Stomach (tissue), 9 donors: ENCODE measurements around the gene ALDH7A1. TPM values are rescaled to one million over a fixed set of nuclear protein-coding genes. Genes with fewer than 3 reads are reported as not detected.

Experiments
- DNase-seq, 2 donors: peaks; one replicate each; pipeline versions ENCODE4 v3.0.0 to v3.0.0-alpha.2; 2013 to 2019
- H3K27ac ChIP-seq, 5 donors: fragments of 200-600 bp in 4 of 5; sonication (generic) in 4 of 5; one replicate each; pipeline ENCODE4 v1.5.1; 2013 to 2019; ENCODE audit warnings: mild to moderate bottlenecking in 1 of 5, moderate library complexity in 1 of 5
- H3K27me3 ChIP-seq, 3 donors: fragments of 200-600 bp; sonication (generic); one replicate each; pipeline ENCODE4 v1.5.1; 2017 to 2019; ENCODE audit warnings: mixed run types in 1 of 3
- H3K36me3 ChIP-seq, 4 donors: fragments of 200-600 bp; sonication (generic); 1 replicate in 3 of 4; 2 replicates in 1 of 4; pipeline ENCODE4 v1.5.1; 2016 to 2019
- H3K4me1 ChIP-seq, 4 donors: fragments of 200-600 bp; sonication (generic); one replicate each; pipeline ENCODE4 v1.5.1; 2016 to 2019
- H3K4me3 ChIP-seq, 4 donors: fragments of 200-600 bp; sonication (generic) in 3 of 4; one replicate each; pipeline ENCODE4 v1.5.1; 2016 to 2019; ENCODE audit warnings: mild to moderate bottlenecking in 1 of 4
- H3K9me3 ChIP-seq, 4 donors: fragments of 200-600 bp; sonication (generic); one replicate each; pipeline ENCODE4 v1.5.1; 2016 to 2019
- EP300 ChIP-seq: sonication (generic); formaldehyde crosslinking; IDR thresholded peaks from one replicate; pipeline ENCODE4 v1.6.1; 2017; ENCODE audit warnings: antibody characterized with exemption
- POLR2A ChIP-seq, 4 donors: fragments of 450-650 bp; IDR thresholded peaks; one replicate each; pipeline ENCODE4 v1.6.1; 2016; ENCODE audit warnings: antibody characterized with exemption in 4 of 4, control low read depth in 2 of 4, mild to moderate bottlenecking in 1 of 4, moderate library complexity in 1 of 4
- POLR2AphosphoS5 ChIP-seq, 3 donors: sonication (generic); formaldehyde crosslinking; IDR thresholded peaks; one replicate each; pipeline ENCODE4 v1.6.1; 2016; ENCODE audit warnings: antibody characterized with exemption in 3 of 3
- WGBS, 5 donors: extraction: QIAGEN DNeasy Blood & Tissue Kit in 3 of 5; methylation state at CpG; one replicate each; pipeline versions ENCODE4 v1.1.5 to v1.1.7; 2013 to 2018; 5-methylcytosine and 5-hydroxymethylcytosine counted together
- intact Hi-C: fragments of 100-400 bp; cut with DNase I; formaldehyde crosslinking; loops from one replicate; pipeline ENCODE4 v1.15.1; 2023; ENCODE audit warnings: low total_unique reads
- polyA plus RNA-seq, 3 donors: library from polyadenylated mRNA; stranded (reverse); fragments of 200-250 nt; gene quantifications; one replicate each; pipeline ENCODE4 v1.2.3, GENCODE V29; 2013
- total RNA-seq, 5 donors: library from RNA; depleted of rRNA; stranded (reverse); fragments of >200 nt; gene quantifications; one replicate each; pipeline versions ENCODE4 v1.1.0 to v1.2.3, GENCODE V29; 2014 to 2016
- TF ChIP-seq, protein P1 (sequence below), 7 experiments: fragments of 450-650 bp in 4 of 7; fragments of 200-600 bp in 3 of 7; sonication (generic) in 3 of 7; IDR thresholded peaks; one replicate each; pipeline ENCODE4 v1.5.1; 2016 to 2019; ENCODE audit warnings: antibody characterized with exemption in 7 of 7, control low read depth in 2 of 7, mild to moderate bottlenecking in 1 of 7
- donor health status: healthy with polysubstance abuse.
- donor health status: Bipolar disorder and iron deficiency.
- donor health status: healthy.

ALDH7A1 gene
- total and polyA plus RNA-seq, 8 donors = 4.9 to 55.6 (median 32.6) TPM

DNA sequence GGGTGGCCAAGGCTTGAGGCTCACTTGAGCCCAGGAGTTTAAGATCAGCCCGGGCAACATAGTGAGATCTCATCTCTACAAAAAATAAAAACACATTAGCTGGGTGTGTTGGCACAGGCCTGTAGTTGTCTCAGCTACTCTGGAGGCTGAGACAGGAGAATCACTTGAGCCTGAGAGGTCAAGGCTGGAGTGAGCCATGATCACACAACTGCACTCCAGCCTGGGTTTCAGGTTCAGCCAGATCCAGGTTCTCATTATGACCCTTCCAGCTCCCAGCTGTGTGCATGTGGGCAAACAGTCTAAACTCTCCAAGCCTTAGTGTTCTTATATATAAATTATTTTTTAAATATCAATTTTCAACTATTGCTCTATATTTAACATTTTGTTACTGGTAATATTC, 67.9 kb downstream of the ALDH7A1 start:
- peak overlapping the region in 1 of 5 donors; percentile 65 for H3K27ac ChIP-seq
- WGBS, 5 donors = 89 to 97% (median 95%) methylated on average over 1 of the region's 1 CpG

DNA sequence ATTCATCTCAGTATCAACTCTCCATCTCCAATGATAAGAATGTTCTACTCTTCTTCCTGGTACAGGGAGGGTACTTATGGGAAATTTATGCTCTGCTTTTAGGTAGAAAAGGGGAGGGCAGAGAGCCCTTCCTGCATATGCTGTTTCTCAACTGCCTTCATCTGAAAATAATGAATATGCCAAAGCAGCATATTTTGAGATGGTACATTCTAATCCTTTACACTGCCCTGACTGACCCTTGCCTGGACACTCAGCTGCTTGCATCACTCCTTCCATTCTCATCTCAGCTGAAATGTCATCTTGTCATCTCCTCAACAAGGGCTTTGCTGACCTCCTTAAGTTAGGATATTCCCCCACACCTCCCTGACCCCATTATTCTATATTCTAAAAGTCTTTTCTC, 68.5 kb downstream of the ALDH7A1 start:
- no peak for DNase-seq
- no peak overlapping the region for H3K4me3 ChIP-seq
- no peaks in the 10 kb centered on the region for H3K36me3 ChIP-seq
- intact Hi-C loops = no loop called here
- TF ChIP-seq POLR2A (IDR thresholded peaks at IDR 0.05) (no peak), EP300 (no peak), POLR2AphosphoS5 (IDR thresholded peaks at IDR 0.05) (no peak)
- TF ChIP-seq, protein P1, sequence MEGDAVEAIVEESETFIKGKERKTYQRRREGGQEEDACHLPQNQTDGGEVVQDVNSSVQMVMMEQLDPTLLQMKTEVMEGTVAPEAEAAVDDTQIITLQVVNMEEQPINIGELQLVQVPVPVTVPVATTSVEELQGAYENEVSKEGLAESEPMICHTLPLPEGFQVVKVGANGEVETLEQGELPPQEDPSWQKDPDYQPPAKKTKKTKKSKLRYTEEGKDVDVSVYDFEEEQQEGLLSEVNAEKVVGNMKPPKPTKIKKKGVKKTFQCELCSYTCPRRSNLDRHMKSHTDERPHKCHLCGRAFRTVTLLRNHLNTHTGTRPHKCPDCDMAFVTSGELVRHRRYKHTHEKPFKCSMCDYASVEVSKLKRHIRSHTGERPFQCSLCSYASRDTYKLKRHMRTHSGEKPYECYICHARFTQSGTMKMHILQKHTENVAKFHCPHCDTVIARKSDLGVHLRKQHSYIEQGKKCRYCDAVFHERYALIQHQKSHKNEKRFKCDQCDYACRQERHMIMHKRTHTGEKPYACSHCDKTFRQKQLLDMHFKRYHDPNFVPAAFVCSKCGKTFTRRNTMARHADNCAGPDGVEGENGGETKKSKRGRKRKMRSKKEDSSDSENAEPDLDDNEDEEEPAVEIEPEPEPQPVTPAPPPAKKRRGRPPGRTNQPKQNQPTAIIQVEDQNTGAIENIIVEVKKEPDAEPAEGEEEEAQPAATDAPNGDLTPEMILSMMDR (IDR thresholded peaks at IDR 0.05) = no peak
- no peaks in the 10 kb centered on the region for H3K27me3 ChIP-seq
- H3K4me1 ChIP-seq = peaks cover 0 to 27% (median 17%) of the 10 kb centered on the region in 4 donors
- peak overlapping the region in 3 of 5 donors; percentile 26 to 65 (median 57) for H3K27ac ChIP-seq
- H3K9me3 ChIP-seq = no peaks in the 10 kb centered on the region

More for the DNA sequence above, 67.9 kb downstream of the ALDH7A1 start:
- Histone ChIP-seq H3K27me3 (no peaks in the 10 kb centered on the region), H3K4me3 (no peak overlapping the region), H3K36me3 (no peaks in the 10 kb centered on the region), H3K9me3 (no peaks in the 10 kb centered on the region), H3K4me1 (peaks cover 4 to 34% (median 23%) of the 10 kb centered on the region in 4 donors)
- no peak for DNase-seq
- TF ChIP-seq, protein P1 (IDR thresholded peaks at IDR 0.05) = no peak
- intact Hi-C loops = no loop called here

DNA sequence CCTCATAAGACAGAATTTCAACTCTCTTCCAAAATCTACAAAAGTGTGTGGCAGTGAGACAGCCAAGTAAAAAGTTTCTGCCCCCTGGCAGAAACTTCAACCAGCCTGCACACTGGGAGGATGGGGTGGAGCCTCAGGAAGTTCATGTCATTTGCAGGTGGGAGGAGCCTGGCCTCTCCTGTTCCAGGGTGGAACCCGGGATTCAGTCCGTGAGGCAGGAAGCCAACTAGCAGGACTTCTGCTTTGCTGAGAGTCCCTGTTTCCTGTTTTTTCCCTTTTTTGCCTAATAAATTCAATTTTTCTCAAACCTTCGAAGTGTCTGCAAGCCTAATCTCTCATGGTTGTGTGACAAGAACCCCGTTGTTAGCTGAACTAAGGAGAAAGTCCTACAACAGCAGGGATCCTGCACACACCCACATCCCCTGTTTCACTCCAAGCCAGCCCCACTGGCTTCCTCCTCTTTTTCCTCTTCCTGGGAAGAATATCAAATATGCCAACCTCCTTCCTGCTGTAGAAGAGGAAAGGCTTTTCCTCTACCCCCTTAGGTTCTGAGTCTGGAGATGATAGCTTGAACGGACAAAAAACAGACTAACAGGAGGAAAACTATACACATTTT, 69.3 kb downstream of the ALDH7A1 start:
- H3K9me3 ChIP-seq = no peaks in the 10 kb centered on the region
- intact Hi-C loops = no loop called here
- H3K36me3 ChIP-seq = no peaks in the 10 kb centered on the region
- TF ChIP-seq EP300 (no peak), POLR2AphosphoS5 (IDR thresholded peaks at IDR 0.05) (peak in 1 of 3 donors; percentile 20)
- H3K27me3 ChIP-seq = no peaks in the 10 kb centered on the region
- peaks cover 0 to 27% (median 14%) of the 10 kb centered on the region in 4 donors for H3K4me1 ChIP-seq
- no peak overlapping the region for H3K4me3 ChIP-seq
- DNase-seq = peak; percentile 43 to 49
- 45 to 52% (median 47%) methylated on average over 5 of the region's 5 CpGs for WGBS, 5 donors
- H3K27ac ChIP-seq = peak overlapping the region in 4 of 5 donors; percentile 16 to 65 (median 42)

DNA sequence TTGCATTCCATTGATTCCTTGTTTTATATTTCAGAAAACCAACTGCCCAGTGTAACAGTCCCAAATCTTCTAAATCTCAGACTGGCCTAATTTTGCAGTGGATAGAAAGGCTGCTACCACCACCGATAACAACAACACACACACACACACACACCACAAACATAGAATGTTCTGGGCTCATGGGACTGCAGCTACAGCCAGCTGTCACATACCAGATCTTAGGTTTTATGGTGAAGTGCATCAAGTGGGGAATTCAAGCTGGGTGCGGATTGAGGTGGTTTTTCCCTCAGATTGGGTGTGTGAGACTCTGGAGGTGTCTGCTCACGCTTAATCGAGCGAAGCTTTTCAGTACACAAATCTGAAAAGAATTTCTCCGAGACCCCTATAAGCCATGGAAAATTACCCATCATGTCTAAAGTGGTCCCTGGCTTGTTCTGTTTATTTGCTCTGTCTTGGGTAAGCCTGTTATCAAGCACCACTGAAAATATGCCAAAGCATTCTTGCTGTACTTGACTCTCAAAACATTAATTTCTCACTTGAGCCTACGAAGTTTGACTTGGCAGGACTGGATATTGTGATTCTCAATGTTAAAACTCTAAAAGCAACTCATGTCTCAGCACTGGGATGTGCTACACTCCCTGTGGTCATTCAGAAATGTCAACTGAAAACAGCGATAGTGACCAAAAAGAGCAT, 71.1 kb downstream of the ALDH7A1 start:
- TF ChIP-seq EP300 = no peak
- TF ChIP-seq, protein P1 (IDR thresholded peaks at IDR 0.05) = no peak
- no peak for TF ChIP-seq POLR2A (IDR thresholded peaks at IDR 0.05)
- no peak for TF ChIP-seq POLR2AphosphoS5 (IDR thresholded peaks at IDR 0.05)
- no peak for DNase-seq
- Histone ChIP-seq H3K9me3 (no peaks in the 10 kb centered on the region), H3K27me3 (no peaks in the 10 kb centered on the region), H3K27ac (peak overlapping the region in 3 of 5 donors; percentile 22 to 65 (median 54)), H3K4me1 (peaks cover 12 to 45% (median 23%) of the 10 kb centered on the region in 4 donors), H3K36me3 (no peaks in the 10 kb centered on the region), H3K4me3 (no peak overlapping the region)
- 64 to 79% (median 73%) methylated on average over 8 of the region's 8 CpGs for WGBS, 5 donors
- intact Hi-C loops = no loop called here

DNA sequence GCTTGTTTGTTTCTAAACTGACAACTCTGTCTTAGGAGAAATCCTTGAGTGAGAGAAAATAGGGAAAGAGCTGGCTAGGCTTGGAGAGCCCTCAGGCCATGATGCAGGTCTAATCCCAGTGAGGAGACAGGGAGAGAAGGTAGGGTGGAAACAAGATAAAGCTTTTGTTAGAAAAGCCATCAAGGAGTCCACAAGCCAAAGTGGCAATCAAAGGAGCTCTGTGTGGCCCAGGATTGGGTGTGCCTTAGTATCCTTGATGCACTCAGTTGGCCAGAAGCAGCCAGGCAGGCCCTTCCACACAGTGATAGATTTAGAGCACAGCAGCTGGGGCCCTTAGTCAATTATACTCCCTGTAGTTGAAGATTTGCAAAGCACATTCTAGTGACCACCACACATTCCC, 73.9 kb downstream of the ALDH7A1 start:
- Histone ChIP-seq H3K4me1 (peaks cover 12 to 51% (median 23%) of the 10 kb centered on the region in 4 donors), H3K36me3 (no peaks in the 10 kb centered on the region), H3K27ac (peak overlapping the region in 2 of 5 donors; percentile 78 to 87), H3K4me3 (no peak overlapping the region), H3K9me3 (no peaks in the 10 kb centered on the region), H3K27me3 (no peaks in the 10 kb centered on the region)
- intact Hi-C loops = no loop called here
- no peak for DNase-seq
- no peak for TF ChIP-seq POLR2A (IDR thresholded peaks at IDR 0.05)
- TF ChIP-seq POLR2AphosphoS5 (IDR thresholded peaks at IDR 0.05) = no peak
- no peak for TF ChIP-seq EP300
- TF ChIP-seq, protein P1 (IDR thresholded peaks at IDR 0.05) = no peak
